HL-60 (cell line): ENCODE results near the gene RAB36.

ENCODE experiments used
- DNase-seq, 2 experiments: peaks; one replicate each; pipeline ENCODE4 v3.0.0-alpha.2; 2010 to 2020; ENCODE audit warnings: low read depth in 1 of 2, low spot score in 1 of 2
- H3K27ac ChIP-seq: fragments of 250-450 bp; sonication (Bioruptor Pico); replicated peaks from 2 replicates; pipeline ENCODE4 v1.5.1; 2020; ENCODE audit warnings: mild to moderate bottlenecking, moderate library complexity
- H3K27me3 ChIP-seq: fragments of 250-450 bp; sonication (Bioruptor Pico); 2 replicates; pipeline ENCODE4 v1.5.1; 2021; ENCODE audit warnings: mild to moderate bottlenecking, moderate library complexity; ENCODE audit not compliant: insufficient read depth, poor library complexity, severe bottlenecking
- H3K4me3 ChIP-seq: replicated peaks from 2 replicates; pipeline ENCODE4 v1.5.1; 2011; ENCODE audit warnings: mild to moderate bottlenecking, control low read depth, low read length; ENCODE audit not compliant: insufficient read depth
- GABPA ChIP-seq: IDR thresholded peaks from 2 replicates; pipeline ENCODE4 v1.6.1; 2012; ENCODE audit warnings: low read depth
- POLR2AphosphoS5 ChIP-seq: IDR thresholded peaks from 2 replicates; pipeline ENCODE4 v1.6.1; 2012; ENCODE audit warnings: low read depth
- SPI1 ChIP-seq: IDR thresholded peaks from 2 replicates; pipeline ENCODE4 v1.6.1; 2012; ENCODE audit warnings: low read depth, mild to moderate bottlenecking, borderline replicate concordance
- TF ChIP-seq, protein P1 (sequence below): IDR thresholded peaks from one replicate; pipeline ENCODE4 v1.5.1; 2011; ENCODE audit warnings: low read length, control low read depth, inconsistent platforms; ENCODE audit not compliant: insufficient read depth
- TF ChIP-seq, protein P2 (sequence below): IDR thresholded peaks from 2 replicates; pipeline ENCODE4 v1.6.1; 2012; ENCODE audit warnings: low read depth; ENCODE audit not compliant: insufficient replicate concordance

The RAB36 gene

DNA sequence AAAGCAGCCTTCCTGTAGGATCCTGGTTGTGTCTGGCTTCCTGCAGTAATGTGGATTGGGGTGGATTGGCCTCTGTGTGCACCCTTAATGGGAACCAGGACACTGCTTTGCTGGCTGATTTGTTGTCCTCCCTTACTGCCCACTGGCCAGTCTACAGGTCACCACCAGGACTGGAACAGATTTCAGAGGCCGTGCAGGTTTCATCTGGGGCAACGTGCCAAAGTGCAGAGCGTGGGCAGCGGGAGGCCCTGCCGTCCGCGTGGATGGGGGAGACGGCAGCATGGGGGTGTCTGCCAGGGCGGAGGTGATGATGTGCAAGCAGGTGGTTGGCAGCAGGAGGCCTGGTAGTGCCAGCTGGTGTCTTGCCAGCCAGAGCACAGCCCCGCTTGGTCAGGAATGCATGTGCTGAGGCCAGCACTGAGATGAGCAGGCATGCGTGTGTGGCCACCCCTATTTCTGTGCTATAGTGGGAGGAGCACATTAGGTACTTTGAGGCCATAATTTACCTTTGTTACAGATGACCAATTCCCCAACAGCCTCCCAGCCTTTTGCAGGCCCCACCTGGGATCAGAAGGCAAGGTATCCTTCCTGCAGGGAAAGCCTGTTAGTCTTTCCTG lies 59.4 kb downstream of the RAB36 start:
- no peak for TF ChIP-seq GABPA
- TF ChIP-seq, protein P1, sequence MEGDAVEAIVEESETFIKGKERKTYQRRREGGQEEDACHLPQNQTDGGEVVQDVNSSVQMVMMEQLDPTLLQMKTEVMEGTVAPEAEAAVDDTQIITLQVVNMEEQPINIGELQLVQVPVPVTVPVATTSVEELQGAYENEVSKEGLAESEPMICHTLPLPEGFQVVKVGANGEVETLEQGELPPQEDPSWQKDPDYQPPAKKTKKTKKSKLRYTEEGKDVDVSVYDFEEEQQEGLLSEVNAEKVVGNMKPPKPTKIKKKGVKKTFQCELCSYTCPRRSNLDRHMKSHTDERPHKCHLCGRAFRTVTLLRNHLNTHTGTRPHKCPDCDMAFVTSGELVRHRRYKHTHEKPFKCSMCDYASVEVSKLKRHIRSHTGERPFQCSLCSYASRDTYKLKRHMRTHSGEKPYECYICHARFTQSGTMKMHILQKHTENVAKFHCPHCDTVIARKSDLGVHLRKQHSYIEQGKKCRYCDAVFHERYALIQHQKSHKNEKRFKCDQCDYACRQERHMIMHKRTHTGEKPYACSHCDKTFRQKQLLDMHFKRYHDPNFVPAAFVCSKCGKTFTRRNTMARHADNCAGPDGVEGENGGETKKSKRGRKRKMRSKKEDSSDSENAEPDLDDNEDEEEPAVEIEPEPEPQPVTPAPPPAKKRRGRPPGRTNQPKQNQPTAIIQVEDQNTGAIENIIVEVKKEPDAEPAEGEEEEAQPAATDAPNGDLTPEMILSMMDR, result no peak
- no peak for TF ChIP-seq POLR2AphosphoS5
- TF ChIP-seq, protein P2, sequence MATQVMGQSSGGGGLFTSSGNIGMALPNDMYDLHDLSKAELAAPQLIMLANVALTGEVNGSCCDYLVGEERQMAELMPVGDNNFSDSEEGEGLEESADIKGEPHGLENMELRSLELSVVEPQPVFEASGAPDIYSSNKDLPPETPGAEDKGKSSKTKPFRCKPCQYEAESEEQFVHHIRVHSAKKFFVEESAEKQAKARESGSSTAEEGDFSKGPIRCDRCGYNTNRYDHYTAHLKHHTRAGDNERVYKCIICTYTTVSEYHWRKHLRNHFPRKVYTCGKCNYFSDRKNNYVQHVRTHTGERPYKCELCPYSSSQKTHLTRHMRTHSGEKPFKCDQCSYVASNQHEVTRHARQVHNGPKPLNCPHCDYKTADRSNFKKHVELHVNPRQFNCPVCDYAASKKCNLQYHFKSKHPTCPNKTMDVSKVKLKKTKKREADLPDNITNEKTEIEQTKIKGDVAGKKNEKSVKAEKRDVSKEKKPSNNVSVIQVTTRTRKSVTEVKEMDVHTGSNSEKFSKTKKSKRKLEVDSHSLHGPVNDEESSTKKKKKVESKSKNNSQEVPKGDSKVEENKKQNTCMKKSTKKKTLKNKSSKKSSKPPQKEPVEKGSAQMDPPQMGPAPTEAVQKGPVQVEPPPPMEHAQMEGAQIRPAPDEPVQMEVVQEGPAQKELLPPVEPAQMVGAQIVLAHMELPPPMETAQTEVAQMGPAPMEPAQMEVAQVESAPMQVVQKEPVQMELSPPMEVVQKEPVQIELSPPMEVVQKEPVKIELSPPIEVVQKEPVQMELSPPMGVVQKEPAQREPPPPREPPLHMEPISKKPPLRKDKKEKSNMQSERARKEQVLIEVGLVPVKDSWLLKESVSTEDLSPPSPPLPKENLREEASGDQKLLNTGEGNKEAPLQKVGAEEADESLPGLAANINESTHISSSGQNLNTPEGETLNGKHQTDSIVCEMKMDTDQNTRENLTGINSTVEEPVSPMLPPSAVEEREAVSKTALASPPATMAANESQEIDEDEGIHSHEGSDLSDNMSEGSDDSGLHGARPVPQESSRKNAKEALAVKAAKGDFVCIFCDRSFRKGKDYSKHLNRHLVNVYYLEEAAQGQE, result no peak
- TF ChIP-seq SPI1, result no peak
- Histone ChIP-seq H3K27me3 (no peaks in the 10 kb centered on the region), H3K4me3 (no peak overlapping the region), H3K27ac (no peak overlapping the region)
- DNase-seq, result no peak

DNA sequence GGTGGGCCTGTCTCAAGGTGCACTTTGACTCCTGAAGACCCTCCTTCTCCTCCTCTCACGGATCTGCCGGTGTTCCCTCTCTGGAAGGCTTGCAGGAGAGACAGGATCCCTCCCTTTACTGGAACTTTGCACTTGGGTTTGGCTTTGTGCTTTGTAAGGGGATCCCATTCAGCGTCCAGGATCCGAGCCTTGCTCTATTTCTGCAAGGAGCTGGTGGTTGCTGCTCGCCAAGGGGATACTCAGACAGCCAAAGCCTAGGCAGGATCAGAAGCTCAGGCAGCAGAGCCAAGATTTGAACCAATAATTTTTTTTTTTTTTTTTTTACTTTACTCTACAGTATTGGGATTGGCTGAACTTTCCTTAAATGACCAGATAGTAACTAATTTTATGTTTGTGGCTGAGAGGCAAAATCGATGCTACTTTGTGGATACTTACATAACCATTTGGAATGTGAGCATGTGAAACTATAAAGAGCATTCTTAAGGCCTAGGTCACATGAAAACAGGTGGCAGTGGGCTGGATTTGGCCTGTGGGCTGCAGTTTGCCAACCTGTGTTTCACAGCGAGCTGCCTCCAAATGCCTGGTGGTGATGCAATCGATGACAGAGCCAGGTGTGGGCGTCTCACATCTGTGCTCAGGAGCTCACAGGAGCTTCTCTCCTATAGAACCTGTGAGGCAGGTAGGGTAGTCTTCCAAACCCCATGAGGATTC lies 60.2 kb downstream of the RAB36 start:
- no peak overlapping the region for H3K27ac ChIP-seq
- no peak overlapping the region for H3K4me3 ChIP-seq
- H3K27me3 ChIP-seq, result no peaks in the 10 kb centered on the region
- TF ChIP-seq, protein P2, result no peak
- TF ChIP-seq SPI1, result no peak
- no peak for TF ChIP-seq POLR2AphosphoS5
- TF ChIP-seq, protein P1, result no peak
- no peak for TF ChIP-seq GABPA
- DNase-seq, result no peak

DNA sequence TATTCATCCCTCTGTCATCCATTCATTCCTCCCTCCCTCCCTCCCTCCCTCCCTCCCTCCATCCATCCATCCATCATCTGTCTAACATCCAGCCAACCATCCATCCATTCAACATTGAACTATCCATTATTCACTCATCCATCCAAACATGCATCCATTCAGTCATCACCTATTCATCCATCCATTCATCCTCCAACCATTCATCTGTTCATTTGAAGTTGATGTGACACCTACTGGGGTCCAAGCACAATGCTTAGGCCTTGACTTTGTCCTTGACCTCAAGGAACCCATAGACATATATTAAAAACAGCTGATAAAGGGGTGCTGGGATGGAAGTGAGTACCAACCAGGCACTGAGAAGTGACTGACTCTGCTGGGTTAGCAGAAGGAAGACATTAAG lies 61.6 kb downstream of the RAB36 start:
- H3K27ac ChIP-seq, result no peak overlapping the region
- TF ChIP-seq GABPA, result no peak
- no peak for TF ChIP-seq POLR2AphosphoS5
- TF ChIP-seq, protein P1, result no peak
- TF ChIP-seq, protein P2, result no peak
- TF ChIP-seq SPI1, result no peak

More for the DNA sequence above, 61.6 kb downstream of the RAB36 start:
- Histone ChIP-seq H3K4me3 (no peak overlapping the region), H3K27me3 (no peaks in the 10 kb centered on the region)
- no peak for DNase-seq
